ENCODE measurements around the gene SAMD15.
"Not testable (repeated sequence)": the region's sequence is repeated elsewhere in the genome, so short reads cannot be mapped to it uniquely, and the experiment has no call there.

Gene SAMD15

GRCh38 chr14:77375973-77376770 is 1.0 kb upstream of the SAMD15 start:
- DNase-seq (ENCODE audit: low read depth), result peak; percentile 0

DNA sequence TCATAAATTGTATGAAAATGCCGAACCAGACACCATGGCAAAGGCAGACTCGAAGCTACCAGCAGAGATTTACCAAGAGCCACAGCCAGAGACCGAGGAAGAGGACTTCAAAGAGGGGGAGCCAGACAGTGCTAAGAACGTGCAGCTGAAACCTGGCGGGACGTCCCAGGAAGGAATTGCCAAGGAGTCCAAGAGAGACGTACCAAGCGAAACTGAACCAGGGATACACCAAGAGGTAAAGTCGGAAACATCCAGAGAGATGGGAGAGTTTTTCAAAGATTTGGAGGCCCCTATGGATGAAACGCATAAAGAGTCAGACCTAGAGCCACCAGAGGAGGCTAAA is 294 bp downstream of the SAMD15 start:
- no peak for DNase-seq (ENCODE audit: low read depth)

GRCh38 chr14:77378701-77379100 is 1.5 kb downstream of the SAMD15 start:
- no peak for DNase-seq (ENCODE audit: low read depth)

GRCh38 chr14:77390188-77390587 is 13.0 kb downstream of the SAMD15 start:
- no peak for DNase-seq (ENCODE audit: low read depth)

DNA sequence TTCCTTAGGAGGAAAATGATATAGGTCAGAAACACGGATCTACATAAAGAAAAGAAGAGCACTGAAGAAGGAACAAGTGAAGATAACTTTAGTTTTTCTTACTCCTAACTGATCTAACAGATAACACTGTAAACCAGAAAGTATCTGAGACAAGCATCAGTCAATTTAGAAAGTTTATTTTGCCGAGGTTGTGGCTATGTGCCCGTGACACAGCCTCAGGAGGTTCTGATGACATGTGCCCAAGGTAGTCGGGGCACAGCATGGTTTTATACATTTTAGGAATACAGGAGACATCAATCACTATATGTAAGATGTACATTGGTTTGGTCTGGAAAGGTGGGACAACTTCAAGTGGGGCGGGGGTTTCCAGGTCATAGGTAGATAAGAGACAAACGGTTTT is 23.0 kb downstream of the SAMD15 start:
- no peak for DNase-seq (ENCODE audit: low read depth)

GRCh38 chr14:77403768-77404167 is 26.6 kb downstream of the SAMD15 start:
- DNase-seq (ENCODE audit: low read depth), result no peak

DNA sequence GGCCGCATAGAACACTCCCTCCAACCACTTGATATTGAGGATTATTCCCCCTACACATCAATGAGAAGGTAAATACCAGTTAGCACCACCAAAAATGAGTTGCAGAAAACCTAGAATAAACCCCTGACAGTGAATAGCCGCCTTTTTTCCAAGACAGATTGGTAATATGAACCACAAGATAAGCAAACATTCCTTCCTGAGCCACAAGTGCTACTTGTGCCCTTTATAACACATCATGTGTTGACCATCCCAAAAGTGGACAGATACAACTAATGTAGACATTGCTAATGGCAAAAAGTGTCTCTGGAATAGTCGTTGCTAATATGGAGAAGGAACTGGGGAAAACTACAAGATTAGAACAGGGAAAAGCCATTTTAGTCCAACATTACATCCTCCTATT is 28.9 kb downstream of the SAMD15 start:
- DNase-seq (ENCODE audit: low read depth), result no peak

DNA sequence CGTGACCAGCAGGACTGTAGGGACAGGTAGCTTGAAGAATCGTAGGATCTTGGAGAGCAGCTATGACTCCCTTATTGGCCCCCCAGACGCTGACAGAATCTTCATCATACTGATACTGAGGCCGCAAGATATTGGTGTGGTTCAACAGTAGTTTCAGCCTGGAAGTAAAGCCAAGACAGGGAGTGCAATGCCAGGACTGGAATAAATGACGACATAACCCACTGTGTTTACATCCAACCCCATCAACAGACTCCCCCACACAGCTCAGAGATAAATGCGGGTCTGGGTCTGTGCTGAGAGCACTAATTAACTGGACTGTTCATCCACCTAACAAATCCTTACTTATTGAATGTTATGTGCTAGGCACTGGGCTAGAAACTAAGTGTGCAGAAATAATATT is 29.5 kb downstream of the SAMD15 start:
- no peak for DNase-seq (ENCODE audit: low read depth)

DNA sequence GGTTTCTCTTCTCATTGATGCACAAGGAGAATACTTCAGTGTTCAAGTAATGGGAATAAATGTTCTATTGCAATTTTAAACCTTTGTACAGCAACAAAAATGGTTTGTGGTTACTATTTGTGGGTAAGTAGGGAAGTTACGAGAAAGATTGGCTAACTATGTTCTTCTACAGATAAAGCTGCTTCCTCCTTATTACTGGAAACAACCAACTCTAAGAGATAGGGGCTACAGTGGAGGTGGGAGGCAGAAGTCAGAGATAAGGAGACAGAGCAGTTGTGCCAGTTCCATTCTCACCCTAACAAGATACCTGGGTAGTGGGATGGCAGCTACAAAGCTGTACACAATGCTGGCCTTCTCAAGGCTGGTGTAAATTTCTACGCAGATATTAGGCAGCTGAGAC is 30.0 kb downstream of the SAMD15 start:
- DNase-seq (ENCODE audit: low read depth), result no peak

GRCh38 chr14:77409131-77409533 is 32.0 kb downstream of the SAMD15 start:
- DNase-seq (ENCODE audit: low read depth), result no peak

- DNase-seq (ENCODE audit: low read depth), result not testable (repeated sequence)
Observed at GRCh38 chr14:77415403-77416030, 38.3 kb downstream of the SAMD15 start.

GRCh38 chr14:77416098-77416497 is 38.9 kb downstream of the SAMD15 start:
- DNase-seq (ENCODE audit: low read depth), result not testable (repeated sequence)

GRCh38 chr14:77416836-77417235 is 39.7 kb downstream of the SAMD15 start:
- DNase-seq (ENCODE audit: low read depth), result no peak

DNA sequence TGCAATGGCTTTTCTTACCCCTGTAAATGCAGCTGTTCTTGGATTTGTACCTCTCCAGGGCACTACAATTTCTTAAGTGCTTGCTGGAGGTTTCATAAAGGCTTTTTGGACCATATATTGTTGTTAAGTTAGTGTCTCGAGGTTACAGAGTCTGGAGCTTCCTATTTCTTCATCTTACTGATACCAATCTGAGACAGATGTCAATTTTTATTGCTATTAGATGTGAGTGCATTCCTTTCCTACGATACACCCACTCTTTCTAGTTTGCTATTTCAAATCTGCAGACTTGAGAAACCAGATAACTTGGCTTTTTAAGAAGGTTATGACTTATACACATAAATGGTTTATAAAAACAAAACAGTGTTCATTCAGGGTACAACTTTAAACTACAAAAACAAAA is 44.0 kb downstream of the SAMD15 start:
- no peak for DNase-seq (ENCODE audit: low read depth)

- no peak for DNase-seq (ENCODE audit: low read depth)
Observed at GRCh38 chr14:77423423-77423822, 46.2 kb downstream of the SAMD15 start, which contains the start of gene NOXRED1. Gene NOXRED1 (minus strand): TSS chr14:77423523. CDS start chr14:77422889, 634 bp downstream.

DNA sequence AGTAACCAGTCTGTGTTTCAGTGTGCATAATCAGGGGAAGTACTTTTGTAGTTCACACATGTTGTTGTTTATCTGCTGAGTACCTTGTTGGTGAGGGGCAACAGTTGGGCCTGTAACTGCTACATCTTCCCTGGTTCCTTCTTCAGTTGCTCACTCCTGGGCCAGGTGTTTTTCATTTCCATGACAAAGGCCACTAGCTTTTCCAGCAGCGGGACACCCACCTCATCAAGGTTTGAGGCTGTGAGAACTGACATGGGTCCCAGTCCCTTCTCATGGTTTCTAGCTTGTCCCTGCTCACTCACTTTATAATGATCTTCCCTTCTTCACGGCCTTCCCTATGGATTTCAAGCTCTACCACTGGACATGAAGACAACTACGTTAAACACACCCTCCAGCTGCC is 47.7 kb downstream of the SAMD15 start:
- DNase-seq (ENCODE audit: low read depth), result no peak

GRCh38 chr14:77426396-77426795 is 49.2 kb downstream of the SAMD15 start:
- no peak for DNase-seq (ENCODE audit: low read depth)

DNA sequence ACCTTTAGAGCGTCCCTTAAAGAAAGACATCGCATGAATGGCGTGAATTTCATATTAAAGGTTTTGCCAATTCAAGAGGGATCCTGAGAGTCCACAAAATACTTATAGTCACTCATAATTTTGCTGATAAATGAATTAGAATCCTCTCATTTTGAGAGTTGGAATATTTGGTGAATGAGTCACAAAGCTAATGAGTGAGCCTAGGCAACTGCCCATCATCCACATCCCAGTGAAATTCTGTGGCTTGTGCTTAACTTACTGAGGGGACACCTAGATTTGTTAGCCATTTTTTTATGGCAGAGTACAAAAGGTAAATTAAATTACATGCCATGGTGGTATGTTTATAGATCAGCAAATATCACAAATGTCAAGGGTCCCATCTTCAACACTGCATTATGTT is 58.9 kb downstream of the SAMD15 start:
- DNase-seq (ENCODE audit: low read depth), result no peak

DNA sequence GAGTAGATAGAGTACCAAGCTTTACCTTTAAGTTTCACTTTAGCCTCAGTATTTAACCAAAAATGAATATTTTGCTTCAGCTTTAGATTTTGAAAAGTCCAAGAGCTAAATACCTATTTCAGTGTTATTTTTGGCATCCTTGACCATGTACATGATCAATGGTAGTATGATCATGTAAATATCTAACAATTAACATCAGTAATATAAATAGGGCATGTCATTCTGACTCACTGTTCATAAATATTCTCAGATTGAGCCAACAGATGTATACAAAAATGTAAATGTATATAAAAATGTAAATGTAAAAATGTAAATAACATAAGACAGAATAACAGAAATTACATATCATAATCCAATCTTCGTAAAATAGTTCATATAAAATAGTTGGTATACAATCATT is 61.4 kb downstream of the SAMD15 start:
- no peak for DNase-seq (ENCODE audit: low read depth)

- no peak for DNase-seq (ENCODE audit: low read depth)
Observed at GRCh38 chr14:77439861-77440260, 62.7 kb downstream of the SAMD15 start.

All from activated T-helper 1 cell treated with Interleukin-2 at 50 U/mL for 16 hours (primary cell).